H1 (cell line): ENCODE results near the gene PBX1. TPM values are rescaled to one million over a fixed set of nuclear protein-coding genes. Genes with fewer than 3 reads are reported as not detected.
A peak's percentile ranks its signal among the peaks of the same experiment; 100 is the strongest.

Experiments used
- CTCF ChIA-PET: fragments of 300-600 bp; sonication (Branson Sonifier 250); formaldehyde crosslinking; loops from one replicate; lab custom pipeline; 2021; ENCODE audit not compliant: partially characterized antibody; lab: Charles Lee
- POLR2A ChIA-PET: fragments of 300-600 bp; sonication (Branson Sonifier 250); formaldehyde crosslinking; loops from one replicate; lab custom pipeline; 2021; ENCODE audit warnings: inconsistent platforms; ENCODE audit not compliant: partially characterized antibody; lab: Charles Lee
- DNase-seq, 2 experiments: peaks; one replicate each; pipeline versions ENCODE4 v3.0.0 to v3.0.0-alpha.2; 2010 to 2022; ENCODE audit warnings: low spot score in 2 of 2, low read depth in 1 of 2, mixed read lengths in 1 of 2
- FAIRE-seq: peaks from 2 replicates; lab custom pipeline; 2011; peaks lifted over from hg19 to GRCh38; lab: Jason Lieb, UNC
- H2AFZ ChIP-seq: 2 replicates; pipeline ENCODE4 v1.8.1; 2012; ENCODE audit warnings: low read length, inconsistent platforms
- H2AK5ac ChIP-seq: 2 replicates; pipeline ENCODE4 v1.6.1; 2013; ENCODE audit warnings: low read depth, low read length
- H2BK120ac ChIP-seq: replicated peaks from 2 replicates; pipeline ENCODE3; 2013; ENCODE audit warnings: low read depth, low read length, inconsistent platforms
- H2BK12ac ChIP-seq: 2 replicates; pipeline ENCODE4 v1.6.1; 2013; ENCODE audit warnings: low read depth, low read length
- H2BK15ac ChIP-seq: 2 replicates; pipeline ENCODE4 v1.6.1; 2013; ENCODE audit warnings: low read length
- H2BK20ac ChIP-seq: 2 replicates; pipeline ENCODE4 v1.6.1; 2013; ENCODE audit warnings: low read length
- H2BK5ac ChIP-seq: 2 replicates; pipeline ENCODE4 v1.6.1; 2013; ENCODE audit warnings: low read depth, low read length
- H3K14ac ChIP-seq: 2 replicates; pipeline ENCODE4 v1.6.1; 2013; ENCODE audit warnings: inconsistent platforms; ENCODE audit not compliant: insufficient read length
- H3K18ac ChIP-seq: 2 replicates; pipeline ENCODE4 v1.6.1; 2013; ENCODE audit warnings: low read length; ENCODE audit errors: extremely low read depth
- H3K23ac ChIP-seq: 2 replicates; pipeline ENCODE4 v1.6.1; 2013; ENCODE audit warnings: inconsistent platforms; ENCODE audit not compliant: insufficient read length
- H3K23me2 ChIP-seq: 2 replicates; pipeline ENCODE4 v1.6.1; 2013; ENCODE audit warnings: low read depth, low read length
- H3K27ac ChIP-seq: 2 replicates; pipeline ENCODE4 v1.6.1; 2011; ENCODE audit warnings: low read depth, low read length, inconsistent platforms
- H3K27me3 ChIP-seq, 4 experiments: replicated peaks in 1 of 4; 1 replicate in 1 of 4; 2 replicates in 3 of 4; pipeline versions ENCODE4 v1.6.1 to v1.8.1; 2011 to 2013; ENCODE audit warnings: low read length in 3 of 4, mild to moderate bottlenecking in 3 of 4, inconsistent platforms in 2 of 4, mixed read lengths in 2 of 4, moderate library complexity in 1 of 4; ENCODE audit not compliant: control insufficient read depth in 3 of 4, insufficient read depth in 3 of 4; ENCODE audit errors: extremely low read depth in 1 of 4
- H3K36me3 ChIP-seq, 4 experiments: 2 replicates each; pipeline versions ENCODE4 v1.6.1 to v1.8.1; 2011 to 2013; ENCODE audit warnings: mild to moderate bottlenecking in 4 of 4, low read length in 3 of 4, moderate library complexity in 2 of 4, control low read depth in 1 of 4, inconsistent platforms in 1 of 4; ENCODE audit not compliant: insufficient read depth in 4 of 4, control insufficient read depth in 2 of 4
- H3K4ac ChIP-seq: replicated peaks from 2 replicates; pipeline ENCODE3; 2013; ENCODE audit warnings: low read length, low read depth, mixed read lengths, inconsistent platforms; ENCODE audit not compliant: insufficient read length
- H3K4me1 ChIP-seq, 4 experiments: replicated peaks in 1 of 4; 1 replicate in 1 of 4; 2 replicates in 3 of 4; pipeline versions ENCODE4 v1.6.1 to v1.8.1; 2011 to 2013; ENCODE audit warnings: low read length in 3 of 4, inconsistent platforms in 2 of 4, mixed read lengths in 1 of 4; ENCODE audit not compliant: insufficient read depth in 4 of 4, control insufficient read depth in 3 of 4
- H3K4me2 ChIP-seq, 2 experiments: 2 replicates each; pipeline versions ENCODE4 v1.6.1 to v1.8.1; 2011 to 2013; ENCODE audit warnings: low read depth in 2 of 2, low read length in 2 of 2, control low read depth in 1 of 2, inconsistent platforms in 1 of 2, mild to moderate bottlenecking in 1 of 2; ENCODE audit not compliant: insufficient read depth in 1 of 2
- H3K4me3 ChIP-seq, 4 experiments: fragments of 200-600, 300-600 bp in 1 of 4; sonication (generic), shearing (Covaris generic), sonication (Bioruptor Twin) in 1 of 4; 2 replicates each; pipeline versions ENCODE4 v1.5.1 to v1.8.1; 2011 to 2016; ENCODE audit warnings: low read length in 4 of 4, low read depth in 3 of 4, control low read depth in 2 of 4, inconsistent platforms in 2 of 4, mild to moderate bottlenecking in 2 of 4, mixed read lengths in 1 of 4, moderate library complexity in 1 of 4; ENCODE audit not compliant: insufficient read depth in 2 of 4; ENCODE audit errors: extremely low read depth in 1 of 4
- H3K56ac ChIP-seq: replicated peaks from 2 replicates; pipeline ENCODE3; 2013; ENCODE audit warnings: low read depth, mild to moderate bottlenecking, mixed read lengths, low read length, inconsistent platforms; ENCODE audit not compliant: insufficient read length
- H3K79me1 ChIP-seq: 2 replicates; pipeline ENCODE4 v1.6.1; 2013; ENCODE audit warnings: low read depth, low read length, control low read depth
- H3K79me2 ChIP-seq, 2 experiments: 2 replicates each; pipeline versions ENCODE4 v1.6.1 to v1.8.1; 2012 to 2013; ENCODE audit warnings: low read length in 2 of 2, mild to moderate bottlenecking in 2 of 2, inconsistent platforms in 1 of 2; ENCODE audit not compliant: insufficient read depth in 2 of 2, control insufficient read depth in 1 of 2
- H3K9ac ChIP-seq, 4 experiments: replicated peaks in 1 of 4; 1 replicate in 1 of 4; 2 replicates in 3 of 4; pipeline versions ENCODE4 v1.6.1 to v1.8.1; 2011 to 2013; ENCODE audit warnings: low read depth in 3 of 4, low read length in 3 of 4, control low read depth in 2 of 4, mild to moderate bottlenecking in 2 of 4, moderate library complexity in 2 of 4, inconsistent platforms in 1 of 4; ENCODE audit errors: extremely low read depth in 1 of 4
- H3K9me3 ChIP-seq, 2 experiments: 2 replicates each; pipeline versions ENCODE4 v1.6.1 to v1.8.1; 2012 to 2013; ENCODE audit warnings: mild to moderate bottlenecking in 2 of 2, moderate library complexity in 2 of 2, control low read depth in 1 of 2, inconsistent platforms in 1 of 2, low read depth in 1 of 2, low read length in 1 of 2, mixed read lengths in 1 of 2; ENCODE audit not compliant: insufficient read depth in 2 of 2
- H4K20me1 ChIP-seq, 2 experiments: replicated peaks in 1 of 2; 2 replicates each; pipeline versions ENCODE3 to v1.8.1; 2011 to 2013; ENCODE audit warnings: inconsistent platforms in 2 of 2, low read length in 2 of 2, mild to moderate bottlenecking in 1 of 2; ENCODE audit not compliant: insufficient read depth in 2 of 2, control insufficient read depth in 1 of 2
- H4K5ac ChIP-seq: 2 replicates; pipeline ENCODE4 v1.6.1; 2013; ENCODE audit warnings: low read length, low read depth, mixed read lengths, inconsistent platforms; ENCODE audit not compliant: insufficient read length
- H4K8ac ChIP-seq: 2 replicates; pipeline ENCODE4 v1.8.0; 2013; ENCODE audit warnings: mild to moderate bottlenecking, moderate library complexity, low read length, inconsistent platforms; ENCODE audit not compliant: insufficient read depth; ENCODE audit errors: extremely low read depth
- H4K91ac ChIP-seq: replicated peaks from 2 replicates; pipeline ENCODE3; 2013; ENCODE audit warnings: low read length, mixed read lengths, inconsistent platforms; ENCODE audit not compliant: insufficient read length
- CREB1 ChIP-seq: IDR thresholded peaks from 2 replicates; pipeline ENCODE4 v1.6.1; 2012; ENCODE audit warnings: inconsistent platforms
- GTF2F1 ChIP-seq: IDR thresholded peaks from 2 replicates; pipeline ENCODE4 v1.6.1; 2012; ENCODE audit warnings: low read depth, low read length, improper control_type of control experiment, borderline replicate concordance
- KDM4A ChIP-seq: IDR thresholded peaks from one replicate; pipeline ENCODE4 v1.7.1; 2012; ENCODE audit warnings: low read depth, mild to moderate bottlenecking, moderate library complexity, low read length, inconsistent platforms; ENCODE audit not compliant: severe bottlenecking
- MAFK ChIP-seq: IDR thresholded peaks from 2 replicates; pipeline ENCODE4 v1.6.1; 2012; ENCODE audit warnings: low read depth, mild to moderate bottlenecking, improper control_type of control experiment, low read length
- RXRA ChIP-seq: IDR thresholded peaks from 2 replicates; pipeline ENCODE4 v1.6.1; 2011; ENCODE audit warnings: low read depth, mild to moderate bottlenecking, low read length, moderate library complexity; ENCODE audit not compliant: insufficient read depth
- SIRT6 ChIP-seq: IDR thresholded peaks from one replicate; pipeline ENCODE4 v1.7.1; 2012; ENCODE audit warnings: low read length, inconsistent platforms
- USF2 ChIP-seq: IDR thresholded peaks from 2 replicates; pipeline ENCODE4 v1.6.1; 2011; ENCODE audit warnings: low read length, improper control_type of control experiment
- WGBS, 2 experiments: shearing (Covaris generic) in 1 of 2; methylation state at CpG; one replicate each; pipeline versions ENCODE4 v1.1.6 to v1.1.7; 2013 to 2015; ENCODE audit warnings: low lambda C conversion rate in 2 of 2, mixed read lengths in 2 of 2, inconsistent platforms in 1 of 2, low coverage in 1 of 2, missing lambda C conversion rate in 1 of 2; ENCODE audit not compliant: insufficient replicate concordance in 2 of 2, insufficient coverage in 1 of 2, insufficient read length in 1 of 2; ENCODE audit errors: extremely low coverage in 1 of 2, missing lambda C conversion rate in 1 of 2; 5-methylcytosine and 5-hydroxymethylcytosine counted together
- polyA plus RNA-seq, 7 experiments: library from polyadenylated mRNA; depleted of rRNA in 3 of 7; stranded (reverse) in 5 of 7; unstranded in 2 of 7; fragments of >200 nt in 5 of 7; fragments of 200-250 nt in 2 of 7; gene quantifications; 1 replicate in 5 of 7; 2 replicates in 1 of 7; 4 replicates in 1 of 7; pipeline versions ENCODE4 v1.2.1 to v1.2.3, GENCODE V29; 2011 to 2013; ENCODE audit warnings: missing spikeins in 2 of 7, mixed read lengths in 2 of 7
- total RNA-seq: library from RNA; stranded (reverse); fragmentation: NEBNext Ultra II Directional; extraction: Animal tissue kit (Norgen Biotek cat#: 25700); gene quantifications from 2 replicates; pipeline ENCODE4 v1.2.1, GENCODE V29; 2021

PBX1 gene
- total and polyA plus RNA-seq, 2 of the 8 experiments (the other 6 are each of a cell fraction or from before 2014, with no cell fraction given): 87.4 to 124 TPM

- no peak overlapping the region for H2AFZ ChIP-seq
- no peaks in the 10 kb centered on the region for H3K27me3 ChIP-seq
- no peak overlapping the region for H2BK5ac ChIP-seq
- H3K4me1 ChIP-seq: peaks cover 6 to 25% (median 20%) of the 10 kb centered on the region in 4 experiments
- H2BK15ac ChIP-seq: no peak overlapping the region
- H3K27ac ChIP-seq: no peak overlapping the region
- no peak overlapping the region for H3K23ac ChIP-seq
- no peak overlapping the region for H3K4ac ChIP-seq
- no peak overlapping the region for H4K8ac ChIP-seq
- no peak overlapping the region for H2BK20ac ChIP-seq
- H3K4me3 ChIP-seq: no peak overlapping the region
- 82% methylated on average over 3 of the region's 3 CpGs; no CpG with 5 or more reads in 1 of the 2 experiments for WGBS, 2 experiments
- H3K4me2 ChIP-seq: no peak overlapping the region
- FAIRE-seq (peak; percentile 13), DNase-seq (no peak)
- ChIA-PET CTCF (interaction anchor here (0.6 to 1.6 kb wide), 7 partner anchors 8 to 266 kb away, joined by 3 to 4 read pairs (median 3); no protein-coding TSS in a partner anchor), POLR2A (interaction anchor here (0.5 to 2.2 kb wide), 2 partner anchors 19 to 63 kb away, joined by 3 to 7 read pairs; no protein-coding TSS in a partner anchor)
- no peak overlapping the region for H2BK12ac ChIP-seq
- H2BK120ac ChIP-seq: no peak overlapping the region
- H3K23me2 ChIP-seq: peaks cover 3% of the 10 kb centered on the region; the same call in 1 of the 2 replicates
- H2AK5ac ChIP-seq: no peak overlapping the region
- peaks cover 3 to 98% of the 10 kb centered on the region in 2 experiments; a peak in 3 of 4 replicates for H3K79me2 ChIP-seq
- peaks cover 0 to 7% (median 2%) of the 10 kb centered on the region in 4 experiments; a peak in 4 of 8 replicates for H3K36me3 ChIP-seq
- H3K79me1 ChIP-seq: peaks cover 10% of the 10 kb centered on the region; the same call in 1 of the 2 replicates
- no peak overlapping the region for H4K91ac ChIP-seq
- H4K20me1 ChIP-seq: peaks cover 4 to 7% of the 10 kb centered on the region in 2 experiments
- peak overlapping the region in 1 of 4 experiments; percentile 8; a peak in 1 of 7 replicates for H3K9ac ChIP-seq
- no peak overlapping the region for H3K18ac ChIP-seq
- H3K14ac ChIP-seq: no peak overlapping the region
- H3K56ac ChIP-seq: no peak overlapping the region
- no peak overlapping the region for H4K5ac ChIP-seq
- no peaks in the 10 kb centered on the region for H3K9me3 ChIP-seq
- TF ChIP-seq MAFK (no peak), GTF2F1 (no peak), KDM4A (no peak), SIRT6 (no peak), CREB1 (no peak), RXRA (no peak), USF2 (no peak)
Observed at GRCh38 chr1:164630626-164631396, 71.8 kb downstream of the PBX1 start.
